Measurements from ENCODE around the gene RILPL1. TPM values are rescaled to one million over a fixed set of nuclear protein-coding genes. Genes with fewer than 3 reads are reported as not detected.

The RILPL1 gene
- total and polyA plus RNA-seq, 2 of the 4 experiments (the other 2 are of a cell fraction), result 11.1 to 19.8 TPM

GRCh38 chr12:123497065-123497464, 36.5 kb downstream of the RILPL1 start:
- H2BK5ac ChIP-seq (ENCODE audit: low read depth, low read length, poor library complexity, severe bottlenecking), result no peak overlapping the region
- no peaks in the 10 kb centered on the region for H3K9me3 ChIP-seq (ENCODE audit: control insufficient read depth, insufficient read depth, low read length)
- H3K56ac ChIP-seq (ENCODE audit: extremely low read depth, insufficient read depth, low read length), result no peak overlapping the region
- no peak overlapping the region for H3K4ac ChIP-seq (ENCODE audit: low read depth, low read length)
- ATAC-seq (ENCODE audit: low read depth) (no peak), DNase-seq (no peak)
- no peak overlapping the region for H3K27ac ChIP-seq (ENCODE audit: insufficient read depth, low read length)
- no peak overlapping the region for H3K9ac ChIP-seq (ENCODE audit: low read depth, low read length)
- no peak overlapping the region for H2BK20ac ChIP-seq (ENCODE audit: low read depth, low read length)
- no peak overlapping the region for H4K8ac ChIP-seq (ENCODE audit: low read depth in 2 of 2, low read length in 2 of 2)
- peaks cover 23% of the 10 kb centered on the region for H3K36me3 ChIP-seq (ENCODE audit: control insufficient read depth, insufficient read depth, low read length)
- CTCF ChIA-PET, result no interaction called here
- no TSS peak for BruUV-seq (replicated peaks)
- no peak overlapping the region for H2AFZ ChIP-seq (replicated peaks; ENCODE audit: low read length, poor library complexity)
- TF ChIP-seq MAFK (IDR thresholded peaks at IDR 0.05; ENCODE audit: low read depth, low read length) (no peak), MXI1 (IDR thresholded peaks at IDR 0.05; ENCODE audit: borderline replicate concordance, low read depth, low read length) (no peak), NFE2L2 (IDR thresholded peaks at IDR 0.05; ENCODE audit: low read depth, low read length) (no peak), CHD1 (IDR thresholded peaks at IDR 0.05; ENCODE audit: low read depth, low read length) (no peak), ELK1 (IDR thresholded peaks at IDR 0.05; ENCODE audit: borderline replicate concordance, low read depth, low read length) (no peak), CTCF (conservative IDR thresholded peaks at IDR 0.05; ENCODE audit: low read depth, low read length) (no peak), FOS (IDR thresholded peaks at IDR 0.05; ENCODE audit: low read depth, low read length) (no peak), BHLHE40 (IDR thresholded peaks at IDR 0.05; ENCODE audit: low read depth, low read length) (no peak), RFX5 (IDR thresholded peaks at IDR 0.05; ENCODE audit: low read depth, low read length) (no peak), MAZ (IDR thresholded peaks at IDR 0.05; ENCODE audit: borderline replicate concordance, low read depth, low read length) (no peak), RAD21 (IDR thresholded peaks at IDR 0.05; ENCODE audit: low read length) (no peak), POLR2A (IDR thresholded peaks at IDR 0.05; ENCODE audit: low read depth, low read length) (no peak), USF2 (IDR thresholded peaks at IDR 0.05; ENCODE audit: low read depth, low read length) (no peak), SMC3 (IDR thresholded peaks at IDR 0.05; ENCODE audit: low read depth, low read length) (no peak), CEBPB (IDR thresholded peaks at IDR 0.05; ENCODE audit: low read depth, low read length) (no peak)
- WGBS, 2 experiments (ENCODE audit: extremely low coverage in 2 of 2, insufficient read length in 1 of 2), result 100% methylated on average over 2 of the region's 7 CpGs; no CpG with 5 or more reads in 1 of the 2 experiments
- no peak overlapping the region for H2AK9ac ChIP-seq (replicated peaks; ENCODE audit: low read depth, low read length, poor library complexity)
- peaks cover 4% of the 10 kb centered on the region; the same call in 1 of the 2 replicates for H3K4me1 ChIP-seq (ENCODE audit: control insufficient read depth, insufficient read depth, low read length)
- dilution Hi-C loops (cut with HindIII; ENCODE audit: low sequenced_read_pairs, unreplicated experiment), result no loop called here
- no peaks in the 10 kb centered on the region for H3K27me3 ChIP-seq (ENCODE audit: control insufficient read depth, insufficient read depth, low read length)
- H4K5ac ChIP-seq (ENCODE audit: low read depth, low read length), result no peak overlapping the region
- no peak overlapping the region for H2BK120ac ChIP-seq (ENCODE audit: low read depth, low read length)
- H3K4me3 ChIP-seq (ENCODE audit: insufficient read depth, low read depth, low read length), result no peak overlapping the region
- POLR2A ChIA-PET (ENCODE audit: unreplicated experiment), result no interaction called here
- H2AK5ac ChIP-seq (ENCODE audit: low read depth, low read length), result no peak overlapping the region
- no peak overlapping the region for H3K23ac ChIP-seq (ENCODE audit: low read depth, low read length)
- H3K4me2 ChIP-seq (ENCODE audit: low read depth, low read length), result no peak overlapping the region
- H4K20me1 ChIP-seq (ENCODE audit: insufficient read depth, low read length), result no peaks in the 10 kb centered on the region
- no peak overlapping the region for H4K91ac ChIP-seq (ENCODE audit: insufficient read depth, low read depth, low read length)
- H3K9me1 ChIP-seq (ENCODE audit: insufficient read depth, low read length), result no peaks in the 10 kb centered on the region; the same call in 1 of the 2 replicates
- intact Hi-C loops (cut with micrococcal nuclease), result no loop called here
- no peak overlapping the region for H3K18ac ChIP-seq (ENCODE audit: low read depth, low read length)
- in situ Hi-C loops (cut with MboI; ENCODE audit: low sequenced_read_pairs), result no loop called here
- H2BK15ac ChIP-seq (ENCODE audit: low read depth, low read length), result no peak overlapping the region
- H3K14ac ChIP-seq (replicated peaks; ENCODE audit: low read depth, low read length), result no peak overlapping the region
- H3K79me1 ChIP-seq (ENCODE audit: low read depth in 1 of 2, low read length in 2 of 2), result no peaks in the 10 kb centered on the region; a peak in 1 of 4 replicates
